K562 (cell line): ENCODE measurements around the gene VMP1. TPM values are rescaled to one million over a fixed set of nuclear protein-coding genes. Genes with fewer than 3 reads are reported as not detected.
"Not testable (repeated sequence)": the region's sequence is repeated elsewhere in the genome, so short reads cannot be mapped to it uniquely, and the experiment has no call there.

Experiments used
- ATAC-seq: fragments of 200-7000 bp; cut with Tn5 transposase; 3 replicates; pipeline ENCODE4 v1.9.1; 2020; ENCODE audit warnings: moderate library complexity
- BruUV-seq: library from RNA; stranded (reverse); fragments of 400-500 nt; replicated peaks from 2 replicates; lab custom pipeline; 2021; lab: Mats Ljungman, UMichigan
- CTCF ChIA-PET: fragments of 300-600 bp; formaldehyde crosslinking; extraction: SDS; loops from one replicate; lab custom pipeline; 2021; ENCODE audit warnings: low intra/inter-chr PET ratio; lab: Yijun Ruan, JAX
- POLR2A ChIA-PET: fragments of 300-600, 350-650 bp; sonication (Branson Sonifier 250); formaldehyde crosslinking; extraction: SDS; loops from one replicate; lab custom pipeline; 2021; ENCODE audit warnings: antibody characterized with exemption, inconsistent platforms; lab: Yijun Ruan, JAX
- DNase-seq, 4 experiments: peaks; one replicate each; pipeline versions ENCODE4 v3.0.0 to v3.0.0-alpha.2; 2011 to 2018; ENCODE audit warnings: low spot score in 3 of 4, mixed read lengths in 3 of 4; ENCODE audit errors: extremely low read depth in 1 of 4
- FAIRE-seq: peaks from 2 replicates; lab custom pipeline; 2011; peaks lifted over from hg19 to GRCh38; lab: Jason Lieb, UNC
- H2AFZ ChIP-seq: 2 replicates; pipeline ENCODE4 v1.6.0; 2011; ENCODE audit warnings: low read depth, low read length, control low read depth, inconsistent platforms
- H3K27ac ChIP-seq: fragments of 200-600 bp; 3 replicates; pipeline ENCODE4 v1.8.0; 2011; ENCODE audit warnings: low read depth, mild to moderate bottlenecking, control low read depth, inconsistent platforms, low read length, moderate library complexity, mixed read lengths; ENCODE audit errors: extremely low read depth
- H3K27me3 ChIP-seq, 2 experiments: fragments of 300-600 bp in 1 of 2; 2 replicates in 1 of 2; 3 replicates in 1 of 2; pipeline versions ENCODE4 v1.6.0 to v1.8.0; 2011; ENCODE audit warnings: inconsistent platforms in 2 of 2, low read length in 2 of 2, mild to moderate bottlenecking in 1 of 2, mixed read lengths in 1 of 2, moderate library complexity in 1 of 2; ENCODE audit not compliant: control insufficient read depth in 2 of 2, insufficient read depth in 2 of 2
- H3K36me3 ChIP-seq: fragments of 300-600 bp; 3 replicates; pipeline ENCODE4 v1.8.0; 2011; ENCODE audit warnings: mild to moderate bottlenecking, low read length, inconsistent platforms; ENCODE audit not compliant: control insufficient read depth, insufficient read depth
- H3K4me1 ChIP-seq, 2 experiments: fragments of 200-600 bp in 1 of 2; replicated peaks in 1 of 2; 2 replicates in 1 of 2; 3 replicates in 1 of 2; pipeline versions ENCODE4 v1.5.1 to v1.8.0; 2011; ENCODE audit warnings: inconsistent platforms in 2 of 2, low read length in 2 of 2, mild to moderate bottlenecking in 1 of 2, mixed read lengths in 1 of 2, moderate library complexity in 1 of 2; ENCODE audit not compliant: control insufficient read depth in 2 of 2, insufficient read depth in 2 of 2
- H3K4me2 ChIP-seq: 2 replicates; pipeline ENCODE4 v1.6.1; 2011; ENCODE audit warnings: low read length, control low read depth, inconsistent platforms, mixed read lengths; ENCODE audit not compliant: insufficient read depth
- H3K4me3 ChIP-seq: fragments of 200-600 bp; sonication (generic), shearing (Covaris generic); 2 replicates; pipeline ENCODE4 v1.5.1; 2016; ENCODE audit warnings: control low read depth, inconsistent platforms
- H3K79me2 ChIP-seq: fragments of 200-600 bp; 3 replicates; pipeline ENCODE4 v1.8.0; 2011; ENCODE audit warnings: low read length, inconsistent platforms; ENCODE audit not compliant: control insufficient read depth, insufficient read depth
- H3K9ac ChIP-seq, 2 experiments: 2 replicates each; pipeline versions ENCODE4 v1.6.0 to v1.6.1; 2011; ENCODE audit warnings: low read depth in 2 of 2, low read length in 2 of 2, control low read depth in 1 of 2, inconsistent platforms in 1 of 2, mild to moderate bottlenecking in 1 of 2, mixed read lengths in 1 of 2; ENCODE audit not compliant: insufficient read depth in 1 of 2
- H3K9me1 ChIP-seq: one replicate; pipeline ENCODE4 v1.6.0; 2011; ENCODE audit warnings: inconsistent platforms, mild to moderate bottlenecking, low read length, moderate library complexity; ENCODE audit not compliant: control insufficient read depth, insufficient read depth
- H3K9me3 ChIP-seq: replicated peaks from 2 replicates; pipeline ENCODE4 v1.5.1; 2011; ENCODE audit warnings: low read depth, low read length, inconsistent platforms; ENCODE audit not compliant: control insufficient read depth, insufficient read depth
- H4K20me1 ChIP-seq: replicated peaks from 2 replicates; pipeline ENCODE4 v1.6.1; 2011; ENCODE audit warnings: low read length, inconsistent platforms, mixed read lengths; ENCODE audit not compliant: control insufficient read depth, insufficient read depth
- ZBTB11 ChIP-seq, 3 experiments: fragments of 200-800 bp in 1 of 3; fragments of 250-450 bp in 1 of 3; fragments of 450-650 bp in 1 of 3; sonication (Bioruptor Pico) in 1 of 3; sonication (Bioruptor generic) in 1 of 3; formaldehyde crosslinking in 1 of 3; IDR thresholded peaks; 2 replicates each; pipeline versions ENCODE4 v1.6.1 to v1.8.0; 2016 to 2022; ENCODE audit warnings: mild to moderate bottlenecking in 2 of 3, missing genetic modification characterization in 2 of 3, missing compliant biosample characterization in 1 of 3, moderate library complexity in 1 of 3
- WGBS: fragments of 100-300 bp; shearing (Covaris generic); methylation state at CpG from one replicate; pipeline ENCODE4 v1.1.6; 2016; ENCODE audit warnings: low coverage, mixed read lengths; ENCODE audit not compliant: insufficient coverage; ENCODE audit errors: missing lambda C conversion rate; 5-methylcytosine and 5-hydroxymethylcytosine counted together
- in situ Hi-C: fragments of 300-500 bp; cut with MboI; formaldehyde crosslinking; loops from 4 replicates; pipeline ENCODE4 v1.15.0; 2018; ENCODE audit warnings: inconsistent platforms, mixed read lengths
- intact Hi-C: fragments of 100-400 bp; cut with micrococcal nuclease; formaldehyde crosslinking; loops from 2 replicates; pipeline ENCODE4 v1.14.2; 2022
- polyA plus RNA-seq, 8 experiments: library from polyadenylated mRNA; depleted of rRNA in 4 of 8; stranded (reverse) in 5 of 8; unstranded in 3 of 8; fragments of >200 nt; fragmentation: Nextera tagmentation in 2 of 8; fragmentation: Illumina TruSeq in 1 of 8; extraction: Ambion mirVana in 2 of 8; extraction: Trizol in 1 of 8; gene quantifications; 2 replicates each; pipeline versions ENCODE4 v1.2.1 to v1.2.3, GENCODE V29; 2011 to 2014; ENCODE audit warnings: inconsistent platforms in 1 of 8, missing spikeins in 1 of 8
- total RNA-seq, 7 experiments: library from RNA; depleted of rRNA in 6 of 7; stranded (reverse); fragments of >200 nt in 6 of 7; fragmentation: Illumina TruSeq in 2 of 7; extraction: Trizol in 2 of 7; gene quantifications; 2 replicates each; pipeline versions ENCODE4 v1.2.1 to v1.2.3, GENCODE V29; 2011 to 2021; ENCODE audit warnings: low replicate concordance in 1 of 7

The VMP1 gene
- total and polyA plus RNA-seq, 9 of the 15 experiments (the other 6 are each of a cell fraction or from before 2014, with no cell fraction given), result 123 to 304 (median 151) TPM

GRCh38 chr17:59873414-59873813 is 166.0 kb downstream of the VMP1 start:
- BruUV-seq, FAIRE-seq, H3K79me2 ChIP-seq, in situ Hi-C loops, H3K9me1 ChIP-seq, H3K4me2 ChIP-seq, intact Hi-C loops, H3K4me1 ChIP-seq, H3K27ac ChIP-seq, H3K4me3 ChIP-seq, CTCF ChIA-PET, H3K9me3 ChIP-seq, POLR2A ChIA-PET, H4K20me1 ChIP-seq, H3K9ac ChIP-seq, H2AFZ ChIP-seq, ATAC-seq, DNase-seq, H3K27me3 ChIP-seq: not testable (repeated sequence)
- 95% methylated on average over 5 of the region's 8 CpGs for WGBS
- peaks cover 48% of the 10 kb centered on the region for H3K36me3 ChIP-seq
- peak in 1 of 3 experiments; percentile 79; a peak in 2 of 6 replicates for TF ChIP-seq ZBTB11 (CRISPR knock-in tag; IDR thresholded peaks at IDR 0.05)
